HEK293 (cell line): ENCODE results near the gene TTLL5.

ENCODE experiments used
- CTCF ChIA-PET: fragments of 350-600 bp; formaldehyde crosslinking; extraction: SDS; loops from one replicate; lab custom pipeline; 2021; ENCODE audit warnings: antibody characterized with exemption; lab: Yijun Ruan, JAX
- POLR2A ChIA-PET: fragments of 300-600 bp; formaldehyde crosslinking; extraction: SDS; loops from one replicate; lab custom pipeline; 2020; ENCODE audit warnings: antibody characterized with exemption, inconsistent platforms; lab: Yijun Ruan, JAX
- H3K27ac ChIP-seq: fragments of 200-500 bp; sonication (Bioruptor generic); 2 replicates; pipeline ENCODE4 v1.5.1; 2014; ENCODE audit warnings: low read depth, low read length, control low read depth, inconsistent platforms; ENCODE audit errors: extremely low read depth
- H3K36me3 ChIP-seq, 2 experiments: fragments of 200-500 bp in 1 of 2; sonication (Bioruptor generic) in 1 of 2; 1 replicate in 1 of 2; 2 replicates in 1 of 2; pipeline ENCODE4 v1.5.1; 2014 to 2017; ENCODE audit warnings: inconsistent platforms in 2 of 2, low read length in 2 of 2; ENCODE audit not compliant: control insufficient read depth in 2 of 2, insufficient read depth in 1 of 2
- H3K4me1 ChIP-seq: fragments of 200-500 bp; sonication (Bioruptor generic); 2 replicates; pipeline ENCODE4 v1.5.1; 2014; ENCODE audit warnings: mild to moderate bottlenecking, low read length, inconsistent platforms; ENCODE audit not compliant: control insufficient read depth, insufficient read depth
- H3K4me3 ChIP-seq: 2 replicates; pipeline ENCODE4 v1.5.1; 2011; ENCODE audit warnings: low read depth, mild to moderate bottlenecking, control low read depth, low read length, moderate library complexity
- H3K9me3 ChIP-seq: fragments of 200-500 bp; sonication (Bioruptor generic); 2 replicates; pipeline ENCODE4 v1.5.1; 2014; ENCODE audit warnings: low read depth, low read length, inconsistent platforms; ENCODE audit not compliant: control insufficient read depth, insufficient read depth
- MEIS1 ChIP-seq: sonication (generic); formaldehyde crosslinking; IDR thresholded peaks from 2 replicates; pipeline ENCODE4 v1.8.1; 2022; ENCODE audit warnings: missing genetic modification reagents, mild to moderate bottlenecking, borderline replicate concordance
- OVOL3 ChIP-seq: fragments of 450-650 bp; formaldehyde crosslinking; IDR thresholded peaks from 2 replicates; pipeline ENCODE4 v1.5.1; 2016; ENCODE audit warnings: missing biosample characterization, missing genetic modification characterization
- REST ChIP-seq: fragments of 450-650 bp; formaldehyde crosslinking; IDR thresholded peaks from 2 replicates; pipeline ENCODE4 v1.5.1; 2016; ENCODE audit warnings: missing biosample characterization, missing genetic modification characterization
- YY2 ChIP-seq: fragments of 450-650 bp; formaldehyde crosslinking; IDR thresholded peaks from 2 replicates; pipeline ENCODE4 v1.5.1; 2016; ENCODE audit warnings: missing biosample characterization, missing genetic modification characterization
- ZBTB17 ChIP-seq: fragments of 450-650 bp; formaldehyde crosslinking; IDR thresholded peaks from 2 replicates; pipeline ENCODE4 v1.5.1; 2016; ENCODE audit warnings: missing biosample characterization, missing genetic modification characterization
- ZBTB44 ChIP-seq: fragments of 450-650 bp; IDR thresholded peaks from 2 replicates; pipeline ENCODE4 v1.5.1; 2018; ENCODE audit warnings: missing biosample characterization, mild to moderate bottlenecking, missing genetic modification characterization
- ZNF133 ChIP-seq: fragments of 450-650 bp; formaldehyde crosslinking; IDR thresholded peaks from 2 replicates; pipeline ENCODE4 v1.5.1; 2016; ENCODE audit warnings: missing biosample characterization, missing genetic modification characterization
- ZNF146 ChIP-seq: fragments of 450-650 bp; formaldehyde crosslinking; IDR thresholded peaks from 2 replicates; pipeline ENCODE4 v1.5.1; 2016; ENCODE audit warnings: missing biosample characterization, missing genetic modification characterization
- ZNF214 ChIP-seq: fragments of 450-650 bp; formaldehyde crosslinking; IDR thresholded peaks from 2 replicates; pipeline ENCODE4 v1.5.1; 2017; ENCODE audit warnings: missing biosample characterization, mild to moderate bottlenecking, missing genetic modification characterization, borderline replicate concordance
- ZNF292 ChIP-seq: fragments of 450-650 bp; formaldehyde crosslinking; IDR thresholded peaks from 2 replicates; pipeline ENCODE4 v1.5.1; 2016; ENCODE audit warnings: low read depth, missing biosample characterization, missing genetic modification characterization, borderline replicate concordance
- ZNF354C ChIP-seq: fragments of 450-650 bp; formaldehyde crosslinking; IDR thresholded peaks from 2 replicates; pipeline ENCODE4 v1.5.1; 2016; ENCODE audit warnings: missing biosample characterization, missing genetic modification characterization, low read depth, borderline replicate concordance
- ZNF366 ChIP-seq: fragments of 450-650 bp; formaldehyde crosslinking; conservative IDR thresholded peaks from 2 replicates; pipeline ENCODE4 v1.5.1; 2016; ENCODE audit warnings: missing biosample characterization, missing genetic modification characterization
- ZNF394 ChIP-seq: fragments of 450-650 bp; formaldehyde crosslinking; IDR thresholded peaks from 2 replicates; pipeline ENCODE4 v1.5.1; 2016; ENCODE audit warnings: missing biosample characterization, missing genetic modification characterization, mild to moderate bottlenecking, moderate library complexity, borderline replicate concordance
- ZNF398 ChIP-seq: fragments of 450-650 bp; formaldehyde crosslinking; IDR thresholded peaks from 2 replicates; pipeline ENCODE4 v1.5.1; 2017; ENCODE audit warnings: missing biosample characterization, missing genetic modification characterization
- ZNF423 ChIP-seq: fragments of 450-650 bp; formaldehyde crosslinking; IDR thresholded peaks from 2 replicates; pipeline ENCODE4 v1.5.1; 2016; ENCODE audit warnings: missing biosample characterization, missing genetic modification characterization
- ZNF544 ChIP-seq: fragments of 450-650 bp; formaldehyde crosslinking; IDR thresholded peaks from 2 replicates; pipeline ENCODE4 v1.5.0; 2017; ENCODE audit warnings: missing biosample characterization, missing genetic modification characterization
- ZNF571 ChIP-seq: fragments of 450-650 bp; formaldehyde crosslinking; IDR thresholded peaks from 2 replicates; pipeline ENCODE4 v1.5.0; 2017; ENCODE audit warnings: missing biosample characterization, missing genetic modification characterization
- ZNF621 ChIP-seq: fragments of 450-650 bp; formaldehyde crosslinking; IDR thresholded peaks from 2 replicates; pipeline ENCODE4 v1.5.1; 2017; ENCODE audit warnings: missing biosample characterization, missing genetic modification characterization
- ZNF768 ChIP-seq: fragments of 450-650 bp; formaldehyde crosslinking; IDR thresholded peaks from 2 replicates; pipeline ENCODE4 v1.5.1; 2018; ENCODE audit warnings: missing biosample characterization, mild to moderate bottlenecking, missing genetic modification characterization
- ZNF777 ChIP-seq: fragments of 450-650 bp; formaldehyde crosslinking; IDR thresholded peaks from 2 replicates; pipeline ENCODE4 v1.5.1; 2017; ENCODE audit warnings: missing biosample characterization, missing genetic modification characterization, borderline replicate concordance
- ZNF792 ChIP-seq: fragments of 450-650 bp; formaldehyde crosslinking; IDR thresholded peaks from 2 replicates; pipeline ENCODE4 v1.5.1; 2016; ENCODE audit warnings: missing biosample characterization, missing genetic modification characterization
- ZNF830 ChIP-seq: fragments of 450-650 bp; IDR thresholded peaks from 2 replicates; pipeline ENCODE4 v1.5.0; 2018; ENCODE audit warnings: missing biosample characterization, missing genetic modification characterization, low read depth, mild to moderate bottlenecking, moderate library complexity
- ZSCAN23 ChIP-seq: fragments of 450-650 bp; formaldehyde crosslinking; IDR thresholded peaks from 2 replicates; pipeline ENCODE4 v1.5.1; 2016; ENCODE audit warnings: missing biosample characterization, missing genetic modification characterization
- TF ChIP-seq, protein P1 (sequence below): fragments of 450-650 bp; formaldehyde crosslinking; IDR thresholded peaks from 2 replicates; pipeline ENCODE4 v1.5.1; 2016; ENCODE audit warnings: missing biosample characterization, missing genetic modification characterization, low read depth

TTLL5 gene

GRCh38 chr14:75851574-75851866, 190.5 kb downstream of the TTLL5 start (continued):
- TF ChIP-seq ZNF292 (tag by site-specific recombination) (no peak), ZNF366 (no peak), ZNF768 (tag by site-specific recombination) (no peak), ZBTB44 (tag by site-specific recombination) (no peak), ZNF571 (tag by site-specific recombination) (no peak), YY2 (tag by site-specific recombination) (no peak), ZNF133 (tag by site-specific recombination) (no peak), ZBTB17 (tag by site-specific recombination) (no peak)

DNA sequence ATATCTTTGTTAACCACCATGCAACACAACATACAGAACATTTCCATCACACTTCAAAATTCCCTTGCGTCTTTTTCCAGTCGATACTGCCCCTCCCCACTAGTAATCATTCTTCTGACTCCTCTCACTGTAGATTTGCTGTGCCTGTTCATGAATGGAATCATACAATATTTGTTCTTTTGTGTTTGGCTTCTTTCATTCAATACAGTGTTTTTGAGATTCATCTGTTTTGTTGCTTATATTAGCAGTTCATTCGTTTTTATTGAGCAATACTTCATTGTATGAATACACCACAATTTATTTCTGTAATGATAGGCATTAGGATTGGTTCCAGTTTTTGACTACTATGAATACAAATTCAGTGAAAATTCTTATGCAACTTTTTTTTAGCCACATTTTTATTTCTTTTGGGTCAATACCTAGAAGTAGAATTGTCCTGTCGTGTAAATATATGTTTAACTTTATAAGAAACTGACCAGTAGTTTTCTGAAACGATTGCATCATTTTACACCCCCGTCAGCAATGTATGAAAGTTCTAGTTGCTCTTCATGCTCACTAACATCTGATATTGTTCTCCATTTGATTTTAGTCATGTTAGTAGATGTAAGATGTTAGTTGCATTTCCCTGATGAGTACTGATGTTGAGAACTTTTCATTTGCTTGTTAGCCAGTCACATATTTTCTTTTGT, 193.2 kb downstream of the TTLL5 start:
- Histone ChIP-seq H3K9me3 (no peaks in the 10 kb centered on the region), H3K27ac (no peak overlapping the region), H3K4me3 (no peak overlapping the region), H3K4me1 (no peaks in the 10 kb centered on the region)
- POLR2A ChIA-PET, result no interaction called here
- no peak for TF ChIP-seq ZNF146 (tag by site-specific recombination)
- TF ChIP-seq, protein P1, sequence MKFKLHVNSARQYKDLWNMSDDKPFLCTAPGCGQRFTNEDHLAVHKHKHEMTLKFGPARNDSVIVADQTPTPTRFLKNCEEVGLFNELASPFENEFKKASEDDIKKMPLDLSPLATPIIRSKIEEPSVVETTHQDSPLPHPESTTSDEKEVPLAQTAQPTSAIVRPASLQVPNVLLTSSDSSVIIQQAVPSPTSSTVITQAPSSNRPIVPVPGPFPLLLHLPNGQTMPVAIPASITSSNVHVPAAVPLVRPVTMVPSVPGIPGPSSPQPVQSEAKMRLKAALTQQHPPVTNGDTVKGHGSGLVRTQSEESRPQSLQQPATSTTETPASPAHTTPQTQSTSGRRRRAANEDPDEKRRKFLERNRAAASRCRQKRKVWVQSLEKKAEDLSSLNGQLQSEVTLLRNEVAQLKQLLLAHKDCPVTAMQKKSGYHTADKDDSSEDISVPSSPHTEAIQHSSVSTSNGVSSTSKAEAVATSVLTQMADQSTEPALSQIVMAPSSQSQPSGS, result no peak
- TF ChIP-seq ZNF621 (tag by site-specific recombination), result no peak
- no peak for TF ChIP-seq ZSCAN23
- TF ChIP-seq MEIS1 (CRISPR knock-in tag), result no peak
- TF ChIP-seq, all 188 proteins: peak for 0
- H3K36me3 ChIP-seq, result no peaks in the 10 kb centered on the region; a peak in 1 of 3 replicates
- CTCF ChIA-PET, result interaction anchor here (0.7 to 1.8 kb wide), 3 partner anchors 143 to 245 kb away, joined by 4 to 7 read pairs (median 6); no protein-coding TSS in a partner anchor

GRCh38 chr14:75857199-75857598, 196.2 kb downstream of the TTLL5 start:
- ChIA-PET CTCF (no interaction called here), POLR2A (interaction anchor here (0.6 kb wide), 1 partner anchor 10 kb away, joined by 6 read pairs; no protein-coding TSS in a partner anchor)
- no peak for TF ChIP-seq ZNF214
- TF ChIP-seq ZNF792 (tag by site-specific recombination), result no peak
- no peak for TF ChIP-seq ZNF354C
- TF ChIP-seq ZNF777 (tag by site-specific recombination), result no peak
- no peak for TF ChIP-seq ZNF830 (tag by site-specific recombination)
- no peak for TF ChIP-seq OVOL3
- no peak for TF ChIP-seq ZNF398
- no peak for TF ChIP-seq REST (tag by site-specific recombination)
- TF ChIP-seq ZNF544 (tag by site-specific recombination), result no peak
- no peak for TF ChIP-seq ZNF423 (tag by site-specific recombination)
- TF ChIP-seq ZNF394 (tag by site-specific recombination), result no peak
- Histone ChIP-seq H3K36me3 (no peaks in the 10 kb centered on the region; a peak in 1 of 3 replicates), H3K9me3 (no peaks in the 10 kb centered on the region), H3K4me1 (peaks cover 17% of the 10 kb centered on the region), H3K4me3 (no peak overlapping the region), H3K27ac (no peak overlapping the region)
